Amygdala (tissue), 56 donors: ENCODE results near the gene SPAG7.
"Not testable (repeated sequence)": the region's sequence is repeated elsewhere in the genome, so short reads cannot be mapped to it uniquely, and the experiment has no call there.

Experiments
- DNase-seq, 56 donors: peaks; one replicate each; lab custom pipeline; 2025; lab: John Stamatoyannopoulos, UW

The SPAG7 gene

GRCh38 chr17:4939796-4940554 lies 27.6 kb downstream of the SPAG7 start, which contains the start of the genes RNF167 and SLC25A11:
TSS of gene RNF167 (plus strand) at chr17:4940268. CDS start at chr17:4940910, 642 bp downstream.
TSS of gene SLC25A11 (minus strand) at chr17:4940046. CDS start at chr17:4939910, 136 bp downstream.
- peak; percentile 83 to 99 (median 95) for DNase-seq

DNA sequence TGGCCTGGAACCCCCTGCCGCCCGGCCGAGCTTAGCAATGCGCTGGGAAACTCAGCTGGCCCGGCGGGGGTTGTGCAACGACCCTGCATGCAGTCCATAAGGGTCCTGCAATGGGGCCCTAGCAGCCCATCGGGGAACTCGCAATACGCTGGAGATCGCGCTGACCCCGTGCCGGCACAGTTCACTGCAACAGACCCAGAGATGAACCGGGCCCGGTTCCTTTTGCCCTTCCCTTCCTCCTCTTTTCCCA lies 28.1 kb downstream of the SPAG7 start:
- no peak for DNase-seq

GRCh38 chr17:4938688-4939545 lies 28.7 kb downstream of the SPAG7 start:
- DNase-seq: no peak

DNA sequence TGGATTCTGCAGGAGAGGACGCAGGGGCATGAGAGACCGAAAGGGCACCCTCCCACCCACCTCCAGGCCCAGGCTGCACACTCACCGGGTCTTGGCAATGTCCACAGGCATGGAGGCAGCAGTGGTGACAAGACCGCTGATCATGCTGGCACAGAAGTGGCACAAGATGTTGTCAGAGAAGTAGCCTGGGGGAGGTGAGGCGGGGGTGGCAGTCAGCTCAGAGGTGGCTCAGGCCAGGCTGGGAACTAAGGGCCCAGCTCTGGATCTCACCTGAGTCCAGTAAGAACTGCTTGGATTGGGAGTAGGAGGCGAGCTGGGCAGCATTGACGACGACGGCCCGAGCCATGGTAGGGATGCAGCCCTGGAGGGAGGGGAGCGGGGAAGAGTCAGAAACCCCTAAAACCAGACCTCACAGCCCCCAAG lies 29.5 kb downstream of the SPAG7 start:
- no peak for DNase-seq

DNA sequence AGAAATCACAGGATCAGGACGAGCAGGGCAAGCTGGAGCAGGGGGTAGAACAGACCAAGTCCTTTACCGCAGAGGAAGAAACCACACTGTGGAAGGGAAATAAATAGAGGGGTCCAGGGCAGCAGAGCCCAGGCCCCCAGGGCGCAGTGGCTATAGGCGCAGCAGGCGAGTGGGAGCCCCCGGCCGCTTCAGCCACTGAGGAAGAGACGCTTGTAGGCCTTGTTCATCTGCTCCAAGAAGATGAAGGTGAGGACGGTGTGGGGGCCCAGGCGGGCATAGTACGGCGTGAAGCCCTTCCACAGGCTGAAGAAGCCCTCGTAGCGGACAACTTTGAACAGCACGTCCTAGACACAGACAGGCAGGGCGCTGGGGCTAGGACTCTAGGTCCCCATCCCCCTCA lies 30.1 kb downstream of the SPAG7 start:
- no peak for DNase-seq

- DNase-seq: no peak
Observed at GRCh38 chr17:4936436-4936835, 31.2 kb downstream of the SPAG7 start.

DNA sequence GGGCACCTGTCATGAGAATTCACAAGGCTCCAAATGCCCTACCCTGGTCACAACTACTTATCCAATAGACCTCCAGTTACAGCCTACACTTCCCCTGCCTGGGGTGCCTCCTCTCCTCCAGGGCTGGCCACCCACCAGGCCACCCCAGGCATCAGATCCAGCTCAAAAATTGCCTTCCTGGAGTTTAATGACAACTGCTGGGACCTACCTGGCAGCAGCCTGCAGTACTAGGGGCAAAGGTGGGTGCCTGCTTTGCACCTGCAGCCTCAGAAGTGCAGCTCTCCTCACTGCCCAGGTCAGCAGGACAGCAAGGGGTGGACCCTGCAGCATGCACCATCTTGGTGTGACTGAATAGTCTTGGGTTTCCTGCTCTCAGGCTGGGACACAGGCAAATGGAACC lies 32.0 kb downstream of the SPAG7 start:
- DNase-seq: no peak

- peak in 2 of 56 donors; percentile 8 to 15 for DNase-seq
Observed at GRCh38 chr17:4934173-4934979, 33.2 kb downstream of the SPAG7 start.

GRCh38 chr17:4933646-4934045 lies 34.0 kb downstream of the SPAG7 start:
- no peak for DNase-seq

GRCh38 chr17:4932756-4933155 lies 34.9 kb downstream of the SPAG7 start:
- DNase-seq: no peak

- DNase-seq: no peak
Observed at GRCh38 chr17:4931963-4932362, 35.7 kb downstream of the SPAG7 start, which contains the start of gene GP1BA. TSS of gene GP1BA (plus strand) at chr17:4932277. CDS start at chr17:4932605, 328 bp downstream.

GRCh38 chr17:4928881-4929280 lies 38.7 kb downstream of the SPAG7 start:
- no peak for DNase-seq

- DNase-seq: not testable (repeated sequence)
Observed at GRCh38 chr17:4926577-4927335, 40.9 kb downstream of the SPAG7 start.

GRCh38 chr17:4921320-4921719 lies 46.3 kb downstream of the SPAG7 start:
- DNase-seq: no peak

GRCh38 chr17:4920351-4921048 lies 47.1 kb downstream of the SPAG7 start:
- DNase-seq: no peak

DNA sequence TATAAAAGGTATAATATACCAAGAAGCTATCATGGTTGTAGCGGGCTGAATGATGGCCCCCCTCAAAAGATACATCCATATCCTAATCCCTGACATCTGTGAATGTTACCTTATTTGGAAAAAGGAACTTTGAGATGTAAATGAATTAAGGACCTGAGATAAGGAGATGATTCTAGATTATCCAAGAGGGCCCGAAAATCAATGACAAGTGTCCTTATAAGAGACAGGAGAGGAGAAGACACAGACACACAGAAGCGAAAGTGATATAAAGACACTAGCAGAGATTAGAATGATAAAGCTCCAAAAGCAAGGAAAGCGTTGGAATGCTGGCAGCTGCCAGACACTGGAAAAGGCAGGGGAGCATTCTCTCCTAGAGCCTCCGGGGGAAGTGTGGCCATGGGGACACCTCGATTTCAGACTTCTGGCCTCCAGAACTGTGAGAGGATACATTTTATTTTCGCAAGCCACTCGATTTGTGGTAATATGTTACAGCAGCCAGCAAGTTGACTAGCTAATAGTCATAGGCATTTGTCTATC lies 48.0 kb downstream of the SPAG7 start:
- no peak for DNase-seq

DNA sequence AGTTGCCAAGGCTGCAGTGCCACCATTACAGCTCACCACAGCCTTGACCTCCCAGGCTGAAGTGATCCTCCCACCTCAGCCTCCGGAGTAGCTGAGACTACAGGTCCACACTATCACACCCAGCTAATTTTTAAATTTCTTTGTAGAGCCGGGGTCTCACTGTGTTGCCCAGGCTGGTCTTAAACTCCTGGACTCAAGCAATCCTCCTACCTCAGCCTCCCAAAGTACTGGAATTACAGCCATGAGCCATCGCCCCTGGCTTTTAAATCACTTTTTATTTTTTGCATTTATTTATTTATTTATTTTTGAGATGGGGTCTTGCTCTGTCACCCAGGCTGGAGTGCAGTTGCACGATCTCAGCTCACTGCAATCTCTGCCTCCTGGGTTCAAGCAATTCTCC lies 53.1 kb downstream of the SPAG7 start:
- DNase-seq: not testable (repeated sequence)

DNA sequence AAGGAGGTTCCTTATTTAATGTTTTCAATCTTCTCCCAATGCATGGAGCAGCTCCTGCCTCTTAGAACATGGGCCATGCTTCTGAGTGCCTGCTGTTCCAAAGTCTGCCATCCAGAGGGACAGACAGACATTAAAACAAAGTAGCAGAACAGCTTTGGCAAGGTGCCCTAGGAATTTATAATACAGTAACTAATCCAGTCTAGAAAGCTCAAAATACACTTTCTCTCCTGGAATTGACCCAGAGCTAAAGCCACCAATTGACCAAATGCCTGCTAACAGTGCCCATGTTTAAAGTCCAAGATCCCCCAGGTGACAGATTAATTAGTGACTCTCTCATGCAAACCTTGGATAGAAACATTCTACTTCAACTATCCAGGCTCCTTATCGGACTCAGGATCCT lies 53.6 kb downstream of the SPAG7 start:
- DNase-seq: no peak
